Lung (tissue), 12 donors: Measurements from ENCODE around the gene SCUBE3. TPM values are rescaled to one million over a fixed set of nuclear protein-coding genes. Genes with fewer than 3 reads are reported as not detected.
A peak's percentile ranks its signal among the peaks of the same experiment; 100 is the strongest.

ENCODE experiments used
- ATAC-seq: fragments of 200-7000 bp; cut with Tn5 transposase; one replicate; pipeline ENCODE4 v1.9.1; 2020; ENCODE audit warnings: moderate number of reproducible peaks; ENCODE audit not compliant: insufficient read depth, low FRiP score
- DNase-seq, 3 donors: peaks; one replicate each; pipeline ENCODE4 v3.0.0-alpha.2; 2013 to 2017
- H3K27ac ChIP-seq, 2 donors: one replicate each; pipeline ENCODE4 v1.5.1; 2013; ENCODE audit warnings: mild to moderate bottlenecking in 2 of 2, moderate library complexity in 2 of 2, control low read depth in 1 of 2, inconsistent platforms in 1 of 2, low read depth in 1 of 2, low read length in 1 of 2
- H3K27me3 ChIP-seq, 3 donors: one replicate each; pipeline ENCODE4 v1.5.1; 2013; ENCODE audit warnings: low read length in 2 of 3; ENCODE audit not compliant: control insufficient read depth in 3 of 3, insufficient read depth in 3 of 3
- H3K36me3 ChIP-seq, 4 donors: one replicate each; pipeline ENCODE4 v1.5.1; 2013; ENCODE audit warnings: low read length in 4 of 4, mild to moderate bottlenecking in 1 of 4, moderate library complexity in 1 of 4; ENCODE audit not compliant: control insufficient read depth in 4 of 4, insufficient read depth in 4 of 4
- H3K4me1 ChIP-seq, 5 donors: one replicate each; pipeline ENCODE4 v1.5.1; 2013; ENCODE audit warnings: low read length in 5 of 5, mild to moderate bottlenecking in 2 of 5, moderate library complexity in 1 of 5; ENCODE audit not compliant: control insufficient read depth in 5 of 5, insufficient read depth in 5 of 5
- H3K4me3 ChIP-seq: one replicate; pipeline ENCODE4 v1.5.1; 2013; ENCODE audit warnings: mild to moderate bottlenecking, control low read depth, moderate library complexity
- H3K9ac ChIP-seq, 2 donors: one replicate each; pipeline ENCODE4 v1.5.1; 2013; ENCODE audit warnings: low read length in 2 of 2, control low read depth in 1 of 2; ENCODE audit not compliant: insufficient read depth in 1 of 2
- H3K9me3 ChIP-seq, 4 donors: one replicate each; pipeline ENCODE4 v1.5.1; 2013; ENCODE audit warnings: low read length in 3 of 4, mild to moderate bottlenecking in 1 of 4, moderate library complexity in 1 of 4; ENCODE audit not compliant: control insufficient read depth in 4 of 4, insufficient read depth in 3 of 4
- CTCF ChIP-seq: IDR thresholded peaks from 2 replicates; pipeline ENCODE4 v1.5.1; 2012; ENCODE audit warnings: mild to moderate bottlenecking; ENCODE audit errors: control extremely low read depth, extremely low read depth
- WGBS, 2 donors: extraction: QIAGEN DNeasy Blood & Tissue Kit; methylation state at CpG; one replicate each; pipeline ENCODE4 v1.1.7; 2013; 5-methylcytosine and 5-hydroxymethylcytosine counted together
- polyA plus RNA-seq, 2 donors: library from polyadenylated mRNA; stranded (reverse); fragments of 200-250 nt; gene quantifications; one replicate each; pipeline ENCODE4 v1.2.1, GENCODE V29; 2013
- total RNA-seq, 2 donors: library from RNA; depleted of rRNA in 1 of 2; stranded (reverse); fragments of >200 nt in 1 of 2; gene quantifications; one replicate each; pipeline ENCODE4 v1.2.1, GENCODE V29; 2014 to 2021
- donor health status: control.
- donor health status: control.
- donor health status: Bipolar disorder and iron deficiency.
- donor health status: healthy.
- donor health status: DM: yes; HTN: yes; CAD: no.

The SCUBE3 gene
- total and polyA plus RNA-seq, 4 donors: 0.02 to 2.1 (median 0.92) TPM

GRCh38 chr6:35214869-35215664 lies 1.3 kb downstream of the SCUBE3 start:
- Histone ChIP-seq H3K36me3 (no peaks in the 10 kb centered on the region), H3K27me3 (peaks cover 0 to 33% (median 22%) of the 10 kb centered on the region in 3 donors), H3K9me3 (peaks cover 0 to 2% (median 0%) of the 10 kb centered on the region in 4 donors), H3K4me1 (peaks cover 2 to 47% (median 6%) of the 10 kb centered on the region in 5 donors), H3K27ac (no peak overlapping the region), H3K9ac (no peak overlapping the region), H3K4me3 (no peak overlapping the region)
- TF ChIP-seq CTCF: no peak
- 55 to 59% methylated on average over 18 of the region's 18 CpGs for WGBS, 2 donors
- DNase-seq (peak in 1 of 3 donors; percentile 38), ATAC-seq (no peak)

GRCh38 chr6:35215665-35216411 lies 2.1 kb downstream of the SCUBE3 start:
- no peak for TF ChIP-seq CTCF
- ATAC-seq: no peak
- Histone ChIP-seq H3K4me3 (no peak overlapping the region), H3K36me3 (no peaks in the 10 kb centered on the region), H3K4me1 (peaks cover 2 to 47% (median 8%) of the 10 kb centered on the region in 5 donors), H3K27ac (no peak overlapping the region), H3K27me3 (peaks cover 0 to 32% (median 22%) of the 10 kb centered on the region in 3 donors), H3K9me3 (peaks cover 0 to 2% (median 0%) of the 10 kb centered on the region in 4 donors), H3K9ac (no peak overlapping the region)
- no peak for DNase-seq
- 88 to 90% methylated on average over 6 of the region's 6 CpGs for WGBS, 2 donors

- ATAC-seq: no peak
- Histone ChIP-seq H3K27ac (no peak overlapping the region), H3K4me1 (peaks cover 2 to 47% (median 12%) of the 10 kb centered on the region in 5 donors), H3K4me3 (no peak overlapping the region), H3K36me3 (no peaks in the 10 kb centered on the region), H3K9ac (no peak overlapping the region), H3K27me3 (peaks cover 0 to 27% (median 22%) of the 10 kb centered on the region in 3 donors), H3K9me3 (peaks cover 0 to 2% (median 0%) of the 10 kb centered on the region in 4 donors)
- 95 to 100% methylated on average over 1 of the region's 1 CpG for WGBS, 2 donors
- no peak for TF ChIP-seq CTCF
- no peak for DNase-seq
Observed at GRCh38 chr6:35216412-35216732, 2.6 kb downstream of the SCUBE3 start.
